Measurements from ENCODE around the gene LIG1.

GRCh38 chr19:48147597-48148175 lies 22.5 kb downstream of the LIG1 start:
- TF ChIP-seq CTCF (conservative IDR thresholded peaks at IDR 0.05) (no peak), EZH2 (IDR thresholded peaks at IDR 0.05; ENCODE audit: low read depth) (no peak)

Data from PC-9 (cell line).